ENCODE results near the gene MTMR12. TPM values are rescaled to one million over a fixed set of nuclear protein-coding genes. Genes with fewer than 3 reads are reported as not detected.

Gene MTMR12
- total RNA-seq, 4 donors from 2014 or later: 35.8 to 40.0 (median 38.1) TPM

DNA sequence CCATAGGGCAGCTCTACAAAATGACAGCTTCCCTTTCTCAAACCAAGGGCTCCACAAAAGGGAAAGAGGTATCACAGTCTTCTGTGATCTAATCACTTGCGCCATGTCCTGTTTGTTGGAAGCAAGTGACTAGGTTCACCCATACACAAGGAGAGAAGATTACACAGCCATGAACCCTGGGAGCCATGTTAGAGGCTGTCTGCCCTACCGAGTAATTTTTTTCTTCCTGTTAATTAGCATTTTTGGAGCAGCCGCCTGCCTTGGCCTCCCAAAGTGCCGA, 105.4 kb downstream of the MTMR12 start:
- peaks cover 0 to 18% (median 0%) of the 10 kb centered on the region in 4 donors for H3K4me1 ChIP-seq
- no peak overlapping the region for H3K27ac ChIP-seq
- no peak for TF ChIP-seq POLR2A (IDR thresholded peaks at IDR 0.05)
- no peak for TF ChIP-seq EP300 (IDR thresholded peaks at IDR 0.05)
- no peak for TF ChIP-seq CTCF (IDR thresholded peaks at IDR 0.05)
- WGBS, 2 donors: 96 to 100% methylated on average over 4 of the region's 4 CpGs
- H3K27me3 ChIP-seq: no peaks in the 10 kb centered on the region
- H3K36me3 ChIP-seq: no peaks in the 10 kb centered on the region
- H3K4me3 ChIP-seq: no peak overlapping the region
- no peaks in the 10 kb centered on the region for H3K9me3 ChIP-seq
- DNase-seq (ENCODE audit: low spot score in 2 of 2): no peak

- H3K27ac ChIP-seq: no peak overlapping the region
- H3K4me3 ChIP-seq: no peak overlapping the region
- TF ChIP-seq CTCF (IDR thresholded peaks at IDR 0.05) (no peak), EP300 (IDR thresholded peaks at IDR 0.05) (no peak), POLR2A (IDR thresholded peaks at IDR 0.05) (no peak)
- H3K27me3 ChIP-seq: no peaks in the 10 kb centered on the region
- no peaks in the 10 kb centered on the region for H3K9me3 ChIP-seq
- DNase-seq (ENCODE audit: low spot score in 2 of 2): no peak
- peaks cover 0 to 18% (median under 1%) of the 10 kb centered on the region in 4 donors for H3K4me1 ChIP-seq
- H3K36me3 ChIP-seq: no peaks in the 10 kb centered on the region
- WGBS, 2 donors: 88 to 90% methylated on average over 13 of the region's 13 CpGs
Measured at GRCh38 chr5:32206509-32207354, 106.0 kb downstream of the MTMR12 start.

- no peaks in the 10 kb centered on the region for H3K36me3 ChIP-seq
- no peaks in the 10 kb centered on the region for H3K27me3 ChIP-seq
- no peak overlapping the region for H3K4me3 ChIP-seq
- 79 to 80% methylated on average over 5 of the region's 5 CpGs for WGBS, 2 donors
- DNase-seq (ENCODE audit: low spot score in 2 of 2): no peak
- H3K9me3 ChIP-seq: no peaks in the 10 kb centered on the region
- no peak overlapping the region for H3K27ac ChIP-seq
- H3K4me1 ChIP-seq: peaks cover 0 to 25% (median 3%) of the 10 kb centered on the region in 4 donors
- TF ChIP-seq POLR2A (IDR thresholded peaks at IDR 0.05) (no peak), EP300 (IDR thresholded peaks at IDR 0.05) (no peak), CTCF (IDR thresholded peaks at IDR 0.05) (no peak)
Measured at GRCh38 chr5:32206053-32206452, 106.7 kb downstream of the MTMR12 start.

DNA sequence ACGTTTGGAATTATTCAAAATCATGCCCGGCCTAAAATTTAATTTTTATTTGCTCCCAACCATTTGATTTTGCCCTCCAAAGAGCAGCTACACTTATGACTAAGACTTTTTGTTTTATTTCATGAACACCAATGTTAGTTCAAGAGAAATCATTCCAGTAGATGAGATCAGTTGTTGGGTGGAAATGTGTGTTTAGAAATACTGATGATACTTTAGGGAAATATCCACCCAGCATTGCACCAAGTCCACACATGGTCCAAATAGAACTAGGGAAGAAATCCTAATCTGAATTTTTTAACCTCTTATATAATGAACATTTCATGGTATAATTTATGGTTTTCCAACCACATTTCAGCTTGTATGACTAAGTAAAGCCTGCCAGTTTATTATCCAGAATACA, 110.3 kb downstream of the MTMR12 start:
- Histone ChIP-seq H3K9me3 (no peaks in the 10 kb centered on the region), H3K4me1 (peaks cover 0 to 26% (median 3%) of the 10 kb centered on the region in 4 donors), H3K4me3 (no peak overlapping the region), H3K36me3 (no peaks in the 10 kb centered on the region), H3K27me3 (no peaks in the 10 kb centered on the region), H3K27ac (peak overlapping the region in 2 of 4 donors; percentile 18 to 29)
- WGBS, 2 donors: 46 to 68% methylated on average over 2 of the region's 2 CpGs
- TF ChIP-seq CTCF (IDR thresholded peaks at IDR 0.05) (no peak), EP300 (IDR thresholded peaks at IDR 0.05) (peak in 1 of 2 donors; percentile 59)
- no peak for DNase-seq (ENCODE audit: low spot score in 2 of 2)

- peaks cover 0 to 26% (median 3%) of the 10 kb centered on the region in 4 donors for H3K4me1 ChIP-seq
- TF ChIP-seq POLR2A (IDR thresholded peaks at IDR 0.05) (no peak), EP300 (IDR thresholded peaks at IDR 0.05) (peak in 1 of 2 donors; percentile 73)
- WGBS, 2 donors: 42 to 46% methylated on average over 3 of the region's 3 CpGs
- H3K27ac ChIP-seq: peak overlapping the region in 2 of 4 donors; percentile 14 to 50
- H3K27me3 ChIP-seq: no peaks in the 10 kb centered on the region
- H3K9me3 ChIP-seq: no peaks in the 10 kb centered on the region
- DNase-seq (ENCODE audit: low spot score in 2 of 2): no peak
- no peaks in the 10 kb centered on the region for H3K36me3 ChIP-seq
- no peak overlapping the region for H3K4me3 ChIP-seq
Measured at GRCh38 chr5:32201122-32201753, 111.5 kb downstream of the MTMR12 start.
